HCT116 (cell line): ENCODE data around the gene COQ2. TPM values are rescaled to one million over a fixed set of nuclear protein-coding genes. Genes with fewer than 3 reads are reported as not detected.

Source experiments
- ATAC-seq: fragments of 200-7000 bp; cut with Tn5 transposase; 2 replicates; pipeline ENCODE4 v1.9.1; 2020; ENCODE audit warnings: mild to moderate bottlenecking, moderate library complexity
- BruUV-seq: library from RNA; stranded (reverse); fragments of 400-500 nt; replicated peaks from 2 replicates; lab custom pipeline; 2021; lab: Mats Ljungman, UMichigan
- CTCF ChIA-PET: fragments of 300-600 bp; sonication (Branson Sonifier 250); formaldehyde crosslinking; loops from one replicate; lab custom pipeline; 2021; ENCODE audit warnings: antibody characterized with exemption; lab: Charles Lee
- POLR2A ChIA-PET: fragments of 300-600, 350-600 bp; sonication (Branson Sonifier 250); formaldehyde crosslinking; loops from one replicate; lab custom pipeline; 2021; ENCODE audit warnings: antibody characterized with exemption; lab: Charles Lee
- RAD21 ChIA-PET, 2 experiments: fragments of 300-600 bp; sonication (Branson Sonifier 250); formaldehyde crosslinking; loops; one replicate each; lab custom pipeline; 2023; ENCODE audit warnings: low total read pairs in 2 of 2; ENCODE audit not compliant: uncharacterized antibody in 2 of 2, unreplicated experiment in 2 of 2, low non-redundant PET in 1 of 2; lab: Charles Lee
- DNase-seq: peaks from one replicate; pipeline ENCODE4 v3.0.0-alpha.2; 2010; ENCODE audit warnings: low read depth, low spot score
- H2AFZ ChIP-seq: fragments of 200-600 bp; shearing (Covaris generic), sonication (generic); 2 replicates; pipeline ENCODE4 v1.6.1; 2017; ENCODE audit warnings: low read depth, mixed run types, mixed read lengths, antibody characterized with exemption, low read length; ENCODE audit not compliant: poor library complexity, severe bottlenecking
- H3K27ac ChIP-seq: 2 replicates; pipeline ENCODE4 v1.5.1; 2012; ENCODE audit warnings: low read depth, low read length
- H3K27me3 ChIP-seq: fragments of 200-600 bp; sonication (generic); 2 replicates; pipeline ENCODE4 v1.6.1; 2016; ENCODE audit warnings: mixed run types, low read length, mixed read lengths; ENCODE audit not compliant: insufficient read depth
- H3K36me3 ChIP-seq, 2 experiments: fragments of 200-500 bp in 1 of 2; fragments of 200-600 bp in 1 of 2; sonication (Bioruptor generic) in 1 of 2; sonication (generic) in 1 of 2; 2 replicates each; pipeline versions ENCODE4 v1.5.1 to v1.6.1; 2014 to 2016; ENCODE audit warnings: low read length in 2 of 2, inconsistent platforms in 1 of 2, mixed read lengths in 1 of 2, mixed run types in 1 of 2; ENCODE audit not compliant: insufficient read depth in 2 of 2, control insufficient read depth in 1 of 2
- H3K4me1 ChIP-seq, 2 experiments: fragments of 200-600 bp in 1 of 2; sonication (generic) in 1 of 2; 2 replicates each; pipeline versions ENCODE4 v1.5.1 to v1.6.1; 2012 to 2017; ENCODE audit warnings: low read length in 2 of 2, inconsistent platforms in 1 of 2, mild to moderate bottlenecking in 1 of 2, mixed read lengths in 1 of 2, mixed run types in 1 of 2, moderate library complexity in 1 of 2; ENCODE audit not compliant: insufficient read depth in 2 of 2, control insufficient read depth in 1 of 2
- H3K4me2 ChIP-seq: fragments of 200-600 bp; sonication (generic); 2 replicates; pipeline ENCODE4 v1.6.1; 2017; ENCODE audit warnings: mixed run types, low read length, mixed read lengths
- H3K4me3 ChIP-seq, 2 experiments: fragments of 200-600 bp in 1 of 2; sonication (generic) in 1 of 2; replicated peaks in 1 of 2; 2 replicates each; pipeline ENCODE4 v1.5.1; 2011 to 2016; ENCODE audit warnings: low read length in 2 of 2, control low read depth in 1 of 2, low read depth in 1 of 2, mild to moderate bottlenecking in 1 of 2, mixed read lengths in 1 of 2, mixed run types in 1 of 2
- H3K79me2 ChIP-seq: fragments of 200-600 bp; sonication (generic); 2 replicates; pipeline ENCODE4 v1.6.1; 2017; ENCODE audit warnings: mild to moderate bottlenecking, mixed run types, low read length, moderate library complexity, mixed read lengths; ENCODE audit not compliant: insufficient read depth
- H3K9ac ChIP-seq: fragments of 200-600 bp; sonication (generic); 2 replicates; pipeline ENCODE4 v1.6.1; 2016; ENCODE audit warnings: low read length, mixed read lengths
- H3K9me2 ChIP-seq: fragments of 200-600 bp; sonication (generic), shearing (Covaris generic); 2 replicates; pipeline ENCODE4 v1.6.1; 2017; ENCODE audit warnings: mixed run types, mild to moderate bottlenecking, moderate library complexity; ENCODE audit not compliant: insufficient read depth
- H3K9me3 ChIP-seq, 2 experiments: fragments of 200-500 bp in 1 of 2; fragments of 200-600 bp in 1 of 2; sonication (Bioruptor generic) in 1 of 2; sonication (generic) in 1 of 2; 2 replicates each; pipeline ENCODE4 v1.6.1; 2014 to 2017; ENCODE audit warnings: low read length in 2 of 2, mixed read lengths in 2 of 2, inconsistent platforms in 1 of 2, low read depth in 1 of 2, mild to moderate bottlenecking in 1 of 2, mixed run types in 1 of 2, moderate library complexity in 1 of 2; ENCODE audit not compliant: control insufficient read depth in 1 of 2, insufficient read depth in 1 of 2
- H4K20me1 ChIP-seq: fragments of 200-600 bp; sonication (generic), shearing (Covaris generic); 2 replicates; pipeline ENCODE4 v1.6.1; 2017; ENCODE audit warnings: mixed run types, mild to moderate bottlenecking, moderate library complexity; ENCODE audit not compliant: insufficient read depth
- CBX3 ChIP-seq: IDR thresholded peaks from 2 replicates; pipeline ENCODE4 v1.6.1; 2012; ENCODE audit warnings: low read depth
- ELF1 ChIP-seq: IDR thresholded peaks from 2 replicates; pipeline ENCODE4 v1.6.1; 2012; ENCODE audit warnings: low read depth, borderline replicate concordance
- EZH2 ChIP-seq: fragments of 200-600 bp; sonication (generic); IDR thresholded peaks from 2 replicates; pipeline ENCODE4 v1.6.1; 2017; ENCODE audit warnings: antibody characterized with exemption, mixed run types
- POLR2AphosphoS5 ChIP-seq: IDR thresholded peaks from 2 replicates; pipeline ENCODE4 v1.6.1; 2011; ENCODE audit warnings: mild to moderate bottlenecking, low read depth, low read length, moderate library complexity
- RAD21 ChIP-seq: IDR thresholded peaks from 2 replicates; pipeline ENCODE4 v1.6.1; 2012; ENCODE audit warnings: low read depth, mild to moderate bottlenecking
- SIN3A ChIP-seq: IDR thresholded peaks from 2 replicates; pipeline ENCODE4 v1.6.1; 2012; ENCODE audit warnings: low read depth
- SRF ChIP-seq: IDR thresholded peaks from 2 replicates; pipeline ENCODE4 v1.6.1; 2012; ENCODE audit warnings: low read depth
- YY1 ChIP-seq: IDR thresholded peaks from 2 replicates; pipeline ENCODE4 v1.6.1; 2011; ENCODE audit warnings: low read length, low read depth, moderate library complexity, mild to moderate bottlenecking; ENCODE audit not compliant: insufficient replicate concordance; ENCODE audit errors: extremely low read depth
- ZFX ChIP-seq: fragments of 450-650 bp; IDR thresholded peaks from 2 replicates; pipeline ENCODE4 v1.6.1; 2017
- ZNF274 ChIP-seq: fragments of 200-500 bp; sonication (Bioruptor generic); IDR thresholded peaks from 2 replicates; pipeline ENCODE4 v1.6.1; 2014; ENCODE audit warnings: mild to moderate bottlenecking, low read depth, low read length, inconsistent platforms
- intact Hi-C: fragments of 100-400 bp; cut with micrococcal nuclease; formaldehyde crosslinking; loops from 2 replicates; pipeline ENCODE4 v1.10.0; 2022
- total RNA-seq: library from RNA; stranded (reverse); gene quantifications from one replicate; pipeline ENCODE4 v1.2.1, GENCODE V29; 2021; ENCODE audit not compliant: unreplicated experiment
- TF ChIP-seq, protein P1 (sequence below): IDR thresholded peaks from 2 replicates; pipeline ENCODE4 v1.6.1; 2012
- TF ChIP-seq, protein P2 (sequence below): IDR thresholded peaks from 2 replicates; pipeline ENCODE4 v1.6.1; 2012; ENCODE audit warnings: low read depth
- TF ChIP-seq, protein P3 (sequence below), 3 experiments: fragments of 200-600 bp in 1 of 3; sonication (generic) in 1 of 3; IDR thresholded peaks in 2 of 3; conservative IDR thresholded peaks in 1 of 3; 2 replicates each; pipeline ENCODE4 v1.5.1; 2012 to 2017; ENCODE audit warnings: low read depth in 2 of 3, low read length in 2 of 3, antibody characterized with exemption in 1 of 3, borderline replicate concordance in 1 of 3, control low read depth in 1 of 3, mild to moderate bottlenecking in 1 of 3, mixed read lengths in 1 of 3, mixed run types in 1 of 3, moderate library complexity in 1 of 3; ENCODE audit not compliant: insufficient read depth in 1 of 3
- TF ChIP-seq, protein P4 (sequence below): IDR thresholded peaks from 2 replicates; pipeline ENCODE4 v1.6.1; 2012
- TF ChIP-seq, protein P5 (sequence below): IDR thresholded peaks from 2 replicates; pipeline ENCODE4 v1.6.1; 2011; ENCODE audit warnings: mild to moderate bottlenecking, low read length, moderate library complexity; ENCODE audit not compliant: insufficient replicate concordance; ENCODE audit errors: extremely low read depth

The COQ2 gene
- total RNA-seq, 1 experiment from 2014 or later, result 20.6 TPM

DNA sequence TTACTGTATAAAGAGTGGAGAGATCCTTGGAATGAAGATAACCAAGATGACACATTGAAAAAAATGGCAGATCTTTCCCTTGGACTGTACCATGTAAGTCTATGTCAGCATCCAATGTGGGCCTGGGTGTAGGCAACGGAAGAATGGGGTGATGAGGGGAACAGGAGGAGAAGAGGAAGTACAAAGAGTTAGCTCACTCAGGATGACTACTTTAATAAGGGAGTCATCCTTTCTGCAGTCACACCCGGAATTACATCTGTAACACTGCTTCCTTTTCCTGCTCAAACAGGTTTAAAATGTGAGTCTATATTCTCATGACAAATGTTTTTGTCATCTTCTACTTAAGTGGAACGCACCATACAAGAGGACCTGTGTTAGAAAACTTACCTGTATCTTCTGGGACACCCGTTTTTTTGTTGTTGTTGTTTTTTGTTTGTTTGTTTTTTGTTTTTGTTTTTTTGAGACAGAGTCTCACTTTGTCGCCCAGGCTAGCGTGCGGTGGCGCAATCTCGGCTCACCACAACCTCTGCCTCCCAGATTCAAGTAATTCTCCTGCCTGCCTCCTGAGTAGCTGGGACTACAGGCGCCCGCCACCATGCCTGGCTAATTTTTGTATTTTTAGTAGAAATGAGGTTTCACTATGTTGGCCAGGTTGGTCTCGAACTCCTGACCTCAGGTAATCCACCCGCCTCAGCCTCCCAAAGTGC lies 32.0 kb upstream of the COQ2 start:
- no peak overlapping the region for H2AFZ ChIP-seq
- no peaks in the 10 kb centered on the region for H3K4me1 ChIP-seq
- no peaks in the 10 kb centered on the region for H4K20me1 ChIP-seq
- POLR2A ChIA-PET, result no interaction called here
- BruUV-seq, result no TSS peak
- no peaks in the 10 kb centered on the region for H3K9me3 ChIP-seq
- no peak overlapping the region for H3K4me3 ChIP-seq
- no peak overlapping the region for H3K9ac ChIP-seq
- H3K9me2 ChIP-seq, result no peaks in the 10 kb centered on the region
- no peak overlapping the region for H3K27ac ChIP-seq
- no peaks in the 10 kb centered on the region for H3K27me3 ChIP-seq
- no peak overlapping the region for H3K4me2 ChIP-seq
- ATAC-seq (no peak), DNase-seq (no peak)
- TF ChIP-seq EZH2 (no peak), ZNF274 (no peak), RAD21 (no peak), YY1 (no peak), ZFX (no peak), POLR2AphosphoS5 (no peak), ELF1 (no peak), CBX3 (no peak), SIN3A (no peak), SRF (no peak)
- TF ChIP-seq, protein P1, sequence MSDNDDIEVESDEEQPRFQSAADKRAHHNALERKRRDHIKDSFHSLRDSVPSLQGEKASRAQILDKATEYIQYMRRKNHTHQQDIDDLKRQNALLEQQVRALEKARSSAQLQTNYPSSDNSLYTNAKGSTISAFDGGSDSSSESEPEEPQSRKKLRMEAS, result no peak
- TF ChIP-seq, protein P2, sequence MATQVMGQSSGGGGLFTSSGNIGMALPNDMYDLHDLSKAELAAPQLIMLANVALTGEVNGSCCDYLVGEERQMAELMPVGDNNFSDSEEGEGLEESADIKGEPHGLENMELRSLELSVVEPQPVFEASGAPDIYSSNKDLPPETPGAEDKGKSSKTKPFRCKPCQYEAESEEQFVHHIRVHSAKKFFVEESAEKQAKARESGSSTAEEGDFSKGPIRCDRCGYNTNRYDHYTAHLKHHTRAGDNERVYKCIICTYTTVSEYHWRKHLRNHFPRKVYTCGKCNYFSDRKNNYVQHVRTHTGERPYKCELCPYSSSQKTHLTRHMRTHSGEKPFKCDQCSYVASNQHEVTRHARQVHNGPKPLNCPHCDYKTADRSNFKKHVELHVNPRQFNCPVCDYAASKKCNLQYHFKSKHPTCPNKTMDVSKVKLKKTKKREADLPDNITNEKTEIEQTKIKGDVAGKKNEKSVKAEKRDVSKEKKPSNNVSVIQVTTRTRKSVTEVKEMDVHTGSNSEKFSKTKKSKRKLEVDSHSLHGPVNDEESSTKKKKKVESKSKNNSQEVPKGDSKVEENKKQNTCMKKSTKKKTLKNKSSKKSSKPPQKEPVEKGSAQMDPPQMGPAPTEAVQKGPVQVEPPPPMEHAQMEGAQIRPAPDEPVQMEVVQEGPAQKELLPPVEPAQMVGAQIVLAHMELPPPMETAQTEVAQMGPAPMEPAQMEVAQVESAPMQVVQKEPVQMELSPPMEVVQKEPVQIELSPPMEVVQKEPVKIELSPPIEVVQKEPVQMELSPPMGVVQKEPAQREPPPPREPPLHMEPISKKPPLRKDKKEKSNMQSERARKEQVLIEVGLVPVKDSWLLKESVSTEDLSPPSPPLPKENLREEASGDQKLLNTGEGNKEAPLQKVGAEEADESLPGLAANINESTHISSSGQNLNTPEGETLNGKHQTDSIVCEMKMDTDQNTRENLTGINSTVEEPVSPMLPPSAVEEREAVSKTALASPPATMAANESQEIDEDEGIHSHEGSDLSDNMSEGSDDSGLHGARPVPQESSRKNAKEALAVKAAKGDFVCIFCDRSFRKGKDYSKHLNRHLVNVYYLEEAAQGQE, result no peak
- TF ChIP-seq, protein P3, sequence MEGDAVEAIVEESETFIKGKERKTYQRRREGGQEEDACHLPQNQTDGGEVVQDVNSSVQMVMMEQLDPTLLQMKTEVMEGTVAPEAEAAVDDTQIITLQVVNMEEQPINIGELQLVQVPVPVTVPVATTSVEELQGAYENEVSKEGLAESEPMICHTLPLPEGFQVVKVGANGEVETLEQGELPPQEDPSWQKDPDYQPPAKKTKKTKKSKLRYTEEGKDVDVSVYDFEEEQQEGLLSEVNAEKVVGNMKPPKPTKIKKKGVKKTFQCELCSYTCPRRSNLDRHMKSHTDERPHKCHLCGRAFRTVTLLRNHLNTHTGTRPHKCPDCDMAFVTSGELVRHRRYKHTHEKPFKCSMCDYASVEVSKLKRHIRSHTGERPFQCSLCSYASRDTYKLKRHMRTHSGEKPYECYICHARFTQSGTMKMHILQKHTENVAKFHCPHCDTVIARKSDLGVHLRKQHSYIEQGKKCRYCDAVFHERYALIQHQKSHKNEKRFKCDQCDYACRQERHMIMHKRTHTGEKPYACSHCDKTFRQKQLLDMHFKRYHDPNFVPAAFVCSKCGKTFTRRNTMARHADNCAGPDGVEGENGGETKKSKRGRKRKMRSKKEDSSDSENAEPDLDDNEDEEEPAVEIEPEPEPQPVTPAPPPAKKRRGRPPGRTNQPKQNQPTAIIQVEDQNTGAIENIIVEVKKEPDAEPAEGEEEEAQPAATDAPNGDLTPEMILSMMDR (IDR thresholded peaks at IDR 0.05 in 2 of 3, conservative IDR thresholded peaks at IDR 0.05 in 1 of 3; ENCODE audit: borderline replicate concordance in 1 of 3, insufficient read depth in 1 of 3, low read depth in 2 of 3, low read length in 2 of 3), result no peak
- TF ChIP-seq, protein P4, sequence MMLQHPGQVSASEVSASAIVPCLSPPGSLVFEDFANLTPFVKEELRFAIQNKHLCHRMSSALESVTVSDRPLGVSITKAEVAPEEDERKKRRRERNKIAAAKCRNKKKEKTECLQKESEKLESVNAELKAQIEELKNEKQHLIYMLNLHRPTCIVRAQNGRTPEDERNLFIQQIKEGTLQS, result no peak
- TF ChIP-seq, protein P5, sequence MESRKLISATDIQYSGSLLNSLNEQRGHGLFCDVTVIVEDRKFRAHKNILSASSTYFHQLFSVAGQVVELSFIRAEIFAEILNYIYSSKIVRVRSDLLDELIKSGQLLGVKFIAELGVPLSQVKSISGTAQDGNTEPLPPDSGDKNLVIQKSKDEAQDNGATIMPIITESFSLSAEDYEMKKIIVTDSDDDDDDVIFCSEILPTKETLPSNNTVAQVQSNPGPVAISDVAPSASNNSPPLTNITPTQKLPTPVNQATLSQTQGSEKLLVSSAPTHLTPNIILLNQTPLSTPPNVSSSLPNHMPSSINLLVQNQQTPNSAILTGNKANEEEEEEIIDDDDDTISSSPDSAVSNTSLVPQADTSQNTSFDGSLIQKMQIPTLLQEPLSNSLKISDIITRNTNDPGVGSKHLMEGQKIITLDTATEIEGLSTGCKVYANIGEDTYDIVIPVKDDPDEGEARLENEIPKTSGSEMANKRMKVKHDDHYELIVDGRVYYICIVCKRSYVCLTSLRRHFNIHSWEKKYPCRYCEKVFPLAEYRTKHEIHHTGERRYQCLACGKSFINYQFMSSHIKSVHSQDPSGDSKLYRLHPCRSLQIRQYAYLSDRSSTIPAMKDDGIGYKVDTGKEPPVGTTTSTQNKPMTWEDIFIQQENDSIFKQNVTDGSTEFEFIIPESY, result no peak
- H3K36me3 ChIP-seq, result no peaks in the 10 kb centered on the region
- RAD21 ChIA-PET, result no interaction called here
- CTCF ChIA-PET, result no interaction called here
- intact Hi-C loops, result no loop called here
- no peaks in the 10 kb centered on the region for H3K79me2 ChIP-seq
